DOHH2 (cell line): ENCODE results near the gene NPS.

Experiments used
- EZH2phosphoT487 ChIP-seq: fragments of 200-600 bp; sonication (generic); IDR thresholded peaks from 2 replicates; pipeline ENCODE4 v1.6.1; 2017; ENCODE audit warnings: borderline replicate concordance, mild to moderate bottlenecking, antibody characterized with exemption, low read length, moderate library complexity, mixed read lengths
- TF ChIP-seq, protein P1 (sequence below): fragments of 200-600 bp; sonication (generic); IDR thresholded peaks from one replicate; pipeline ENCODE4 v1.5.1; 2014; ENCODE audit warnings: antibody characterized with exemption, mild to moderate bottlenecking, low read depth, low read length; ENCODE audit not compliant: poor library complexity, severe bottlenecking

GRCh38 chr10:127565583-127565982 is 16.5 kb downstream of the NPS start:
- TF ChIP-seq, protein P1, sequence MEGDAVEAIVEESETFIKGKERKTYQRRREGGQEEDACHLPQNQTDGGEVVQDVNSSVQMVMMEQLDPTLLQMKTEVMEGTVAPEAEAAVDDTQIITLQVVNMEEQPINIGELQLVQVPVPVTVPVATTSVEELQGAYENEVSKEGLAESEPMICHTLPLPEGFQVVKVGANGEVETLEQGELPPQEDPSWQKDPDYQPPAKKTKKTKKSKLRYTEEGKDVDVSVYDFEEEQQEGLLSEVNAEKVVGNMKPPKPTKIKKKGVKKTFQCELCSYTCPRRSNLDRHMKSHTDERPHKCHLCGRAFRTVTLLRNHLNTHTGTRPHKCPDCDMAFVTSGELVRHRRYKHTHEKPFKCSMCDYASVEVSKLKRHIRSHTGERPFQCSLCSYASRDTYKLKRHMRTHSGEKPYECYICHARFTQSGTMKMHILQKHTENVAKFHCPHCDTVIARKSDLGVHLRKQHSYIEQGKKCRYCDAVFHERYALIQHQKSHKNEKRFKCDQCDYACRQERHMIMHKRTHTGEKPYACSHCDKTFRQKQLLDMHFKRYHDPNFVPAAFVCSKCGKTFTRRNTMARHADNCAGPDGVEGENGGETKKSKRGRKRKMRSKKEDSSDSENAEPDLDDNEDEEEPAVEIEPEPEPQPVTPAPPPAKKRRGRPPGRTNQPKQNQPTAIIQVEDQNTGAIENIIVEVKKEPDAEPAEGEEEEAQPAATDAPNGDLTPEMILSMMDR = no peak
- no peak for TF ChIP-seq EZH2phosphoT487
